ENCODE data around the gene TP53BP1.
A peak's percentile ranks its signal among the peaks of the same experiment; 100 is the strongest.
"Not testable (repeated sequence)": the region's sequence is repeated elsewhere in the genome, so short reads cannot be mapped to it uniquely, and the experiment has no call there.

TP53BP1 gene

DNA sequence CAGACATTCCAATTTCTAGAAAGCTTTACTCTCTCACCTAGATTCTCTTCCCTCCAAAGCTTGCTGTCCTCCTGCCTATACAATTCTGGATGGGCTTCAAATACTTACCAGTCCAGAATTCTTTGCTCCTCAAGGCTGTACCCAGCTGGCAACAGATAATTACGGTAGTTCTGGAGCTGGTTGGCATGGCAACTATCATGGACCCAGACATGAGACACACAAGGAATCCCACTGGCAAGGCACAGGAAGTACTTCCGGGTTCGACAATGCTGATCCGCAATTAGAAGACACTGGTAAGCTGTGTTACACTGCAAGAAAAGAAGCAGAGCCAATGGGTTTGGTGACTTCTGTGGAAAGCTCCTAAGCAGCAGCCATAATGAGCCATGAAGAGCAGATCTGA lies 84.2 kb downstream of the TP53BP1 start:
- no peak for DNase-seq

DNA sequence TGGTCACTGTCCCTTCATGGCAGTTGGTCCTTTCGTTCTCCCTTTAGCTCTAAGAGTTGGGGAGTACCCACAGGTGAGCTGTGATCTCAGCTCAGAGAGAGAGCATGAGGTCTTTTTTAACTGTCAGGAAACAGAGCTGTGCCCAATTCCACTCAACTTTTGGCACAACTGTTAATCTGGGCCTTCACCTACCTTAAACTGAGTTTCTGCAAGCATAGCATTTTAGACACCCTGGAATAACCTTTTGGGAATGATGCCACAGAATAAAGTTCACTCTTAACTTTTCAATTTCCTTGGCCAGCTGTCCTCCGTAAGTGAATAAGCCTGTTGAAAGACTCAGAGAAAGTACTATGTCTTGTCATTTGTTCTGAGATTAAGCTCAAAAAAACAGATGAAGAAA lies 86.1 kb downstream of the TP53BP1 start:
- no peak for DNase-seq

DNA sequence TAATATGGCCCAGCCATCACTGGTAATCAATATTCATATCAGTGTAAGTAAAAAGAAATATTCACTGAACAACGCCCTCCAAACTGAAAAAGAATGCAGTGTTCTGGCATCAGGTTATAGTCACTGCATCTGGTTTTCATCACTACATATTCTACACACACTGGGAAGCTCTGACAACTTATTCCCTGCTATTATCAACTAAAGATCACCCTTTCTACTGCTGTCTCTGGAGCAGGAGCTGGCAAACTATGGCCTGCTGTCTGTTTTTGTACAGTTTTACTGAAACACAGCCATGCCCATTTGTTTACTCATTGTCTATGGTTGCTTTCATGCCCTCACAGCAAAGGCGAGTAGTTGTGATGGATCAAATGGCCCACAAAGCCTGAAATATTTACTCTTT lies 86.8 kb downstream of the TP53BP1 start:
- DNase-seq: no peak

DNA sequence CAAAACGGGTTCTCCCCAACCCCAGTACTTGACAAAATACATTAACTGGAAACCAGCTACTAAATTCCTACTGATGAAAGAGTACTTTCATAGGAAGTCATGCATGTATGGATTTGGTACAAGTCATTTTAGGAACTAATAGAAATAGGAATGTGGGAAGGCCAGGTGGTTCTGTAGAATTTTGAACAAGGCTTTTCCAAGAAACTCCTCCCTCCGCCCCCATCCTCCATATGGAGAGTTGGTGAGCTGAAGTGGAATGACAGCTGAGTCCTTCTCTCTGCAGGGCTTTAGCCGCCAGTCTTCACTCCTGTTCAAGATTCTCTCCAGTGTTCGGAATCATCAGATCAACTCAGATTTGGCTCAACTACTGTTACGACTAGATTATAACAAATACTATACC lies 88.8 kb downstream of the TP53BP1 start:
- no peak for DNase-seq

DNA sequence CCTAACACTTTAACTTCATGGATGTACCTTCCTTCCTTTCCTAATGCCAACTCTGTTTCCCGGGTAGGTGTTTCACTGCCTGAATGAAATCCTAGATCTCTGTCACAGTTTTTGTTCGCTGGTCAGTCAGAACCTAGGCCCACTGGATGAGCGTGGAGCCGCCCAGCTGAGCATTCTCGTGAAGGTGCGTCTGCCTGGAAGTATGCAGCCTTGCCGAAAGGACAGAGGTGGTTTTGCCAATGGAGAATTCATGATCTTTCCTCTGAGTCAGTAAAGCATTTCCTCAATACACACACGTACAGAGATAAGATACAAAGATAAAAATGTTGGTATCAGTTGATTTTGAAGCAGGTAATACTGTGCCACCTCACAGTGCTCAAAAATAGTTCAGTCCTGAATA lies 89.3 kb downstream of the TP53BP1 start:
- DNase-seq: no peak

GRCh38 chr15:43402255-43402654 lies 90.7 kb downstream of the TP53BP1 start:
- DNase-seq: no peak

DNA sequence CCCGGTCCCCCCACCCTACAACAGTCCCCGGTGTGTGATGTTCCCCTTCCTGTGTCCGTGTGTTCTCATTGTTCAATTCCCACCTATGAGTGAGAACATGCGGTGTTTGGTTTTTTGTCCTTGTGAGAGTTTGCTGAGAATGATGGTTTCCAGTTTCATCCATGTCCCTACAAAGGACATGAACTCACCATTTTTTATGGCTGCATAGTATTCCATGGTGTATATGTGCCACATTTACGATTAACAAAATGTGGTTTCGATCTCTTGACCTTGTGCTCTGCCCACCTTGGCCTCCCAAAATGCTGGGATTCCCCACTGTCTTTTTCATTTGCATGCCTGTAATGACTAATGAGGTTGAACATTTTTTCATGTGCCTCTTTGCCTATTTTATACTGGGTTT lies 99.4 kb downstream of the TP53BP1 start:
- DNase-seq: not testable (repeated sequence)

GRCh38 chr15:43390723-43391122 lies 102.2 kb downstream of the TP53BP1 start:
- DNase-seq: no peak

- DNase-seq: no peak
Measured at GRCh38 chr15:43383070-43383469, 109.9 kb downstream of the TP53BP1 start.

DNA sequence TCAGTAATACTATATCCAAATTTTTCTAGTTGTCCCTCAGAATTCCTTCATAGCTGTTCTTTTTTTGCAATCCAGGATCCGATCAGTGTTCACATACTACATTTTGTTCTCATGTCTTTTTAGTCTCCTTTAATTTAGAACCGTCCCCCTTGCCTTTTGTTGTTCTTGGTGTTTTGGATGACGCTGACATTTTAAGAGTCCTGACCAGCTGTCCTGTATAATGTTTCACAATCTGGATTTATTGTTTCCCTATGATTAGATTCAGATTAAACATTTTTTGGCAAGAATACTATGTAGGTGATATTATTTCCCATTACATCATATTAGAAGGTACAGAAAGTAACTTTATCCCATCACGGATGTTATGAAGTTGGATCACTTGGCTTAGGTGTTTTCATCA lies 110.6 kb downstream of the TP53BP1 start:
- no peak for DNase-seq

DNA sequence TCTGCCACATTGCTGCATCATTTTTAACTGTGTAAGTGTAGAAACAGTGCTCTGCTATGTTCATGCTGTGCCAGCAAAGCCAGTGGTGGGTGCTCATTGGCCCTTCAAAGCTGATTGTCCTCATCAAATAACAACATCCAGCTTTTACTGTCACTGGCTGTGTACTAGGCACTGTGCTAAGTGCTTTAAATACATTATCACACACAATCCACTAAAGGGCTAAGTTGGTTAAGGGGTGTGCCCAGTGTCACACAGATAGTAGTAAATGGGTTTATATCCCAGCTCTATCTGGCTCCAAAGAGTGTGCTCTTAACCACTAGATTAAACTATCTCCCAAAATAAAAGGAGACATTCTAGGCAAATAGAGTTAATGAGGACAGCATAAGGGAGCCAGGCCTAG lies 114.4 kb downstream of the TP53BP1 start:
- DNase-seq: no peak

DNA sequence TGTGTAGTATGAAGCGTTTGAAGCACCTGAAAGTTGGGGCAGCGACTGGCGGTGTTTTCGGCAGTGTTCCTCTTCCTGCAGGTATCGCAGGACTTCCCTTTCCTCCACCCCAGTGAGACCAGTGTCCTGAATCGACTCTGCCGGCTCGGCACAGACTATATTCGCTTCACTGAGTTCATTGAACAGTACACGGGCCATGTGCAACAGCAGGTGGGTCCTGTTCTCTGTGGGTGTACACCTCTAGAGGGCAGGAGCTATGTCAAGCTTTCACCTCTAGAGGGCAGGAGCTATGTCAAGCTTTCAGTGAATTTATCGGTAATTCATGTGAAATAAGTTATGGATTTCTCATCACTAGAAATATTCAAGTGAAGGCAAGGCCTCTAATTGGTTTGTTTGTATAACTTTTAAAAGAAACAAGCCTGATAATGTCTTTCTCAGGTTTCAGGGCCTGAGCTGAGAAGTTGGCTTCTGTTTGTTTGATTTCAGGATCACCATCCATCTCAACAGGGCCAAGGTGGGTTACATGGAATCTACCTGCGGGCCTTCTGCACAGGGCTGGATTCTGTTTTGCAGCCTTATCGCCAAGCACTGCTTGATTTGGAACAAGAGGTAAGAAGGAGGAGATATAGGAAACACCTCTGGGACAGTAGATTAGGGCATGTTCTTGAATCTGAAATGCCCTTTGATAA lies 116.8 kb downstream of the TP53BP1 start:
- no peak for DNase-seq

GRCh38 chr15:43370975-43371974 lies 121.7 kb downstream of the TP53BP1 start, which contains the start of the genes TUBGCP4 and ZSCAN29:
Gene TUBGCP4, plus strand, starts transcription at chr15:43371101. Its CDS starts 254 bp downstream, at chr15:43371355.
Gene ZSCAN29, minus strand, starts transcription at chr15:43371043. Its CDS starts 1,130 bp downstream, at chr15:43369913.
- peak; percentile 81 for DNase-seq

DNA sequence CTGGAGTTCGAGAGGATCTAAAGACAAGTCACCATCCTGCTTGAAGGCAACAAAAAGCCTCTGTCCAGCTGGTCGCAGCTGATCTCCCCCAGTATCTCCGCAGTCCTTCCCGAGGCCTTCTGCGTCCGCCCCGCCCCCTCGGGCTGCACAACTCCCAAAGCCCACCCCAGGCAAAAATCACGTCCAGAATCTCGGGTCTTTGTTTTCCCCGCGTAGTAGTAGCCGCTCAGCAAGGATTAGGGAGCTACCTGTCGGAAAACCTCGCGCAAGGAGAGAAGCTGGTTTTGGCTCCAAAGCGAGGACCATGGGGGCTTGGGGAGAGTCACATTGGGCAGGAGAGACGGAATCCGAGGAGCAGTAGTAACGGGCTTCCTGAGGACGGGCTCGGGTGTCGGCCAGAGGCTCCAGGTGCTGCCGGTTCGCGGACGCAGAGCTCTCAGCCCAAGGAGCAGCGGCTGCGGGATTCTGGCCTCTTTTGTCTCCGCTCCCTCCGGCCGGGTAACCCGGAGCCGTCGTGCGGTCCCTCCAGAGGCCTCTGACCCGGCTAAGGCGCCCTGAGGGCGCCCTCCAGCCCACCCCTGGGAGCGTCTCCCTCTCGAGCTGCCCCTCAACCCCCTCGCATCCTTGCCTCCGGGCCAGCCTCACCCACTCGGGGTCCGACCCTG lies 122.5 kb downstream of the TP53BP1 start:
- no peak for DNase-seq

GRCh38 chr15:43361313-43361903 lies 131.5 kb downstream of the TP53BP1 start:
- DNase-seq: no peak

- no peak for DNase-seq
Measured at GRCh38 chr15:43360821-43361220, 132.1 kb downstream of the TP53BP1 start.

All from NCI-H1092 (cell line).